ENCODE measurements around the gene CCDC8. TPM values are rescaled to one million over a fixed set of nuclear protein-coding genes. Genes with fewer than 3 reads are reported as not detected.

The CCDC8 gene
- total RNA-seq, 1 donor from 2014 or later = 2.9 TPM

DNA sequence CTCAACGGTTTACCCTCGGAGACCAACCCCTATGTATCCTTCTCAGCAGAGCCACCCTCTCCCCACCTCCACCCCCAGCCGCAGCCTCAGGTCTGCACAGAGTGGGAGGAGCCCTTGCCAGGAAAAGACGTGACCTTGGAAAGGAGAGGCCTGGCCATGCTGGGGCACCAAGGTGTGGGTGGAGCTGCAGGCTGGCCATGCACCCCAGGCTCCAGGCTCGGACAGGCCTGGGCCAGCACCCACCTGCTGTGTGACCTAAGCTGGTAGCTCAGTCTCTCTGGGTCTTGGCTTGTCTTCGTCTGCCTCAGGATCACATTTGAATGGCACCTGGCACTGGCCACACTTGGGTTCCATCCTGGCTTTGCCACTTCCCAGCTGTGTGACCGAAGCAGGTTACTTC lies 29.5 kb downstream of the CCDC8 start:
- DNase-seq (ENCODE audit: low spot score) = peak; percentile 82

DNA sequence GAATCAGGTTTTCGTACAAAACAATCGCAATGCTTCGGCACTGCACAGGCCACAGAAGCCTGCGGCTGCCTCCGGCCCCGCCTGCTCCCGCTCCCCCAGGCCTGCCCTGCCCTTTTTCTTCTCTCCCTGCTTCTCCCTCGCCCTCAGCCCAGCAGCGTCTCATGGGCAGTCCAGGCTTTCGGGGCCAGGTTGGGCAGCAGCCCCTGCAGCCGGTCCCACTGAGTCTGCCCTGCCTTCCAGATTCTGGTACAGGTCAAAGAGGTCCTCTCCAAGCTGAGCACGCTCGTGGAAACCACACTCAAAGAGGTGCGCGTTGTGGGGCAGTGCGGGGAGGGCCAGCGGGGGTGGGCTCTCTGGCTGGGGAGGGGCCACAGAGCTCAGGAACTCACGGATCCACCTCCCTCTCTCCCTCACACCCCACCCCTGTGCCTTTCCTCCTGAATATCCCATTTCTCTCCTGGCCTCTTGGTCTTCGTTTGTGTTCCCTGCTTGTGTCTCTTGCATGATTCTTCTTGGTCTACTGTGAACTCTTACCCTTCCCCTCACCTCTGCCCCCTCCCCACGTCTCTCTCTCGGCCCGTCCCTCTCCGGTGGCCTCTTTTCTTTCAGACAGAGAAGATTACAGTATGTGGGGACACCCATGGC lies 30.1 kb downstream of the CCDC8 start:
- peak; percentile 65 for DNase-seq (ENCODE audit: low spot score)

DNA sequence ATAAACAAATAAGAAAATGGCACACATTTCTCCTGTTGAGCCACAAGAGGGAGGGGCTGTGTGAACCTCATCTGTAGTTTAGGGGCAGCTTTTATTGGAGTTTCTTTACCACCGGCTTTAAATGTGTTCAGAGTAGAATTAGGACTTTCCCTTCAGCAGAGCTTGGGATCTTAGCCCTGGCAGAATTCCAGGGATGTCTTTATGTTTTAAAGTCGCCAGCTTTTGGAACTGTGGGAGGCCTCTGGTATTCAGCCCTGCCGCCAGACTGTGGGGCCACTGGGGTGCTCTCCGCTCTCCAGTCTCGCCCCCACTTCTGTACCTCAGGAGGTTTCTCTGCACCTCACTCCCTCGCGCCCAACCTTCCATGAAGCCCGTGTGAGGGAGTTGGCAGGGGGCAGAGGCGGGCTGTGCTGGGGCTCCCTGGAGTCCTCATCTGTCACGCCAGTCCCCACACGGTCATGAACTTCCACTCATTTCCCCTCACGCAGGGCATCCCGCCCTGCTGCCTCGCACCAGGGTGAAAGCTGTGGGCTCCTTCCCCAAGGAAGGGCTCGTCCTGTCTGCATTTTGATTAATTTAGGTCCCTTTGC lies 31.5 kb downstream of the CCDC8 start:
- DNase-seq (ENCODE audit: low spot score) = peak; percentile 64

DNA sequence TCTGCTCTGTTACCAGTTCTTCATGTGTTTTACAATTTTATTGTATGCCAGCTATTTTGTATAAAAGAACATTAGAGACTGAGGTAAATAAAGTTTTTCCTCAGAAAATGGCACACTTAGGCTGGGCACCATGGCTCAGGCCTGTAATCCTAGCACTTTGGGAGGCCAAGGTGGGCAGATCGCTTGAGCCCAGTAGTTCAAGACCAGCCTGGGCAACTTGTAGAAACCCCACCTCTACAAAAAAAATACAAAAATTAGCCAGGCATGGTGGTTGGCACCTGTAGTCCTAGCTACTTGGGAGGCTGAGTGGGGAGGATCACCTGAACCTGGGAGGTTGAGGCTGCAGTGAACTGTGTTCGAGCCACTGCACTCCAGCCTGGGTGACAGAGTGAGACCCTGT lies 32.0 kb downstream of the CCDC8 start:
- DNase-seq (ENCODE audit: low spot score) = peak; percentile 51

DNA sequence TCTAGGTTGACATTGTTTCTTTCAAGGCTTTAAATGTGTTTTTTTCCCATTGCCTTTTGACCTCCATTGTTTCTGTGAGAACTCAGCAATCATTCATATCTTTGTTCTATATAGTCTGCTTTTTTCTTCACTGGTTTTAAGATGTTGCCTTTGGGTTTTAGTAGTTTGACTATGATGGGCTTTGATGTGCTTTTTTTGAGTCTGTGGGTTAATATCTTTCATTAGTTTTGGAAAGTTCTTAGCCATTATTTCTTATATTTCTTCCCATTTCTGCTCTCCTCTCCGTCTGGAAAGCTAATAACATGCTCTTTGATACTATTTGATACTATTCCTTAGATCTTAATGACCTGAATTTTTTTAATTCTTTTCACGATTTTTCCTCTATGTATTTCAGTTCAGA lies 32.7 kb downstream of the CCDC8 start:
- no peak for DNase-seq (ENCODE audit: low spot score)

DNA sequence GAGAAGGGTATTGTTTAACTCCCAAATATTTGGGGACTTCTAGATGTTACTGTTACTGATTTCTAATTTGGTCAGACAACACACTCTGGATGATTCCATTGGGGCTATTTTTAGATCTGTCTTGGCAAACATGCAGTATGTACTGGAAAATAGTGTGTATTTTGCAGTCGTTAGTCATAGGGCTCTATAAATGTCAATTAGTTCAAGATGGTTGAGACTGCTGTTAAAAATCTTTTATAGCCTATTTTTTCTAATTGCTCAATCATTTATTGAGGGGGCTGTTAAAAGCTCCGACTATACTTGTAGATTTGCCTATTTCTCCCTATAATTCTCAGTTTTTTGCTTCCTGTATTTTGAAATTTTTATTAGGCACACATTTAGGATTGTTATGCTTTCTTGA lies 35.1 kb downstream of the CCDC8 start:
- DNase-seq (ENCODE audit: low spot score) = no peak

DNA sequence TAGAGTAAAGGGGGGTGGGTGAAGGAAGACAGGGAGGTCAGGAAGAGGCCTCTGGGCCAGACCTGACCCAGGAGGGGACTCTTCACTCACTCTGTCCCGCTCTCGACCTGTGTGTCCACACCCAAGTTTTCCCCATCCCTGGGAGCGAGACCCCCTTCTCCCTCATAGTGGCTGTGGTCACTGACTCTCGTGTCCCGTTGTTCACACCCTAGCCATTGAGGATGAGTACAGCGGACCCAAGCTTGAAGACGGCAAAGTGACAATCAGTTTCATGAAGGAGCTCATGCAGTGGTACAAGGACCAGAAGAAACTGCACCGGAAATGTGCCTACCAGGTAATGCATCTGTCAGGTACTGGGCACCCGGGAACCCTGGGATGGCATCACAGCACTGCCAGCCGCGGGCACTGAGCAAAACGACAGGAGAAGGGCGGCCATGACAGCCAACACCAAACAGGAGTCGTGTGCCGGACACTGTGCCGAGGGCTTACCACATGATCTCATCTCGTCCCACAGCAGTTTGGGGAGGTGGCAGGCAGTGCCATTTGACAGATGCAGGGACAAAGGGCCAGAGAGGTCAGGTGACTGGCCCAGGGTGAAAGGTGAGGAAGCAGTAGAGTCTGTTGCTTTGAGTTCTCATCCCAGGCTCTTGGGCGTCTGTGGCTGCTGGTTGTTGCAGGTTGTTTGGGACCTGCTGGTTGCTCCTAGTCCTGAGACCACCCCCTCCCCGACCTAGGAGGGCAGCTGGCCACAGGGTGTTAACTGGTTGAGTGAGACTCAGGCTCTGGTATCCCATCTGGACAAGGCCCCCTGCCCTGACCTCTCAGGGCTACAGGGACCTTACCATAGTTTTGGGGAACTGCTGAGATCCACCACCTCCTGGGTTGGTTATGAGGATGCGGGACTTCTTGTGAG lies 36.9 kb downstream of the CCDC8 start:
- DNase-seq (ENCODE audit: low spot score) = peak; percentile 69

DNA sequence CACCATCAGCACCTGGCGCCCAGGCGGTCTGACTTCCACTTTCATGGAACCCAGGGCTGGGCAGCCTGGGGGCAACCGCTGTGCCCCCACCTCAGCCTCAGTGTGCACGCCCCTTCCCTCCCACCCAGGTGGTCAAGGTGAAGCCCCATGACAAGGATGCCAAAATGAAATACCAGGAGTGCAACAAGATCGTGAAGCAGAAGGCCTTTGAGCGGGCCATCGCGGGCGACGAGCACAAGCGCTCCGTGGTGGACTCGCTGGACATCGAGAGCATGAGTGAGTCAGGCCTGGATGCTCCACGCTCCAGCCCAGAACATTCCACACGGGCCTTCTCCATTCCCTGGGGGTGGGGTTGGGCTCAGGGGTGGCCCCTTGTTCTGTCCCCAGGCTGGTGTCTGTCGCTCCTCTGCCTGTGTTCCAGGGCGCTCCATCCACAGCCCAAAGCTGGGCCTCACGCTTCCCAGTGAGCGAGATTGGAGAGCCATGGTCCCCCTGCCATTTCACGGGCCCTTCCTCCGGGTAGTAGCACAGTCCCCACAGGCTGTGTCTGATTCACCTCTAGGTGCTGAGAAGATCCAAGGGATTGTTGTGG lies 37.8 kb downstream of the CCDC8 start:
- peak; percentile 86 for DNase-seq (ENCODE audit: low spot score)

DNA sequence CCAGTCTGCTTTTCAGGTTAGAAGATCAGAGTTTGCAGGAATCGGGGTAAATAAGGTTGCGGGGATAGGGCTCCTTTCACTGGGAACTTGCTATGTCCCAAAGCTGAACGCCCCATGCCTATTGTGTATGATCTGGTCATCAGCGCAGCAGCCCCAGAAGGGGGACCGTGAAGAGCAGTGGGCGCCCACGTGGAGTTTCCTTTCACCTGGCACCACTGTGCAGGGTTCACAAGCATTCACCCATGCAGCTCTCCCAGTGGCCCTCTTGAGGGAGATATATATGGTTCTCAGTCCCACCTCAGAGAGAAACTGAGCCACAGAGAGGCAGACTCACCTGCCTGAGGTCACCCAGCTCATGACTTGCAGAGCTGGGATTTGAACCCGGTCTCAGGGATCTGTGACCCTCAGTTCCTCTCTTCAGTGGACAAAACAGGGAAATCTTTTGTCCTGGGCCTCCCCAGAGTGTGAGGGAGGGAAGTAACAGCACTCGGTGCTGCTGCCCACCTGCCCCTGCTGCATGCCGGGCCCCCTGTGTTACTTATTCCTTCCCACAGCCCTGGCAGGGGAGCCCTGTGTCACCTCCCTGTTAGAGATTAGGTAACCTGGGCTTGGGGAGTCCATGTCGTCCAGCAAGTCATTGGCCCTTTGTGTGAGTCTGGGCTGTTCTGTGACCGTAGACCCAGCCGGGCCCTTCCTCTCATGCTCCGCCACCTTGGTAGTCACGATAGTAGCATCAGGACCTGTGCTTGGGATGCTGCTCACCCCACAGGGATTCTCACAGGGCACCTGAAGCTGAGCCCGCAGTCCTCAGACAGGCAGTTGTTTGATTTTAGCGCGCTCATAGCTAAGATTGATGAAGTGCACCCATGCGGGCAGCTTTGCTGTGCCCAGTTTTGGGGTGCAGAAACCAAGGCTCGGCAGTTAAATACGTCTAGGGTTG lies 38.6 kb downstream of the CCDC8 start:
- peak; percentile 55 for DNase-seq (ENCODE audit: low spot score)

DNA sequence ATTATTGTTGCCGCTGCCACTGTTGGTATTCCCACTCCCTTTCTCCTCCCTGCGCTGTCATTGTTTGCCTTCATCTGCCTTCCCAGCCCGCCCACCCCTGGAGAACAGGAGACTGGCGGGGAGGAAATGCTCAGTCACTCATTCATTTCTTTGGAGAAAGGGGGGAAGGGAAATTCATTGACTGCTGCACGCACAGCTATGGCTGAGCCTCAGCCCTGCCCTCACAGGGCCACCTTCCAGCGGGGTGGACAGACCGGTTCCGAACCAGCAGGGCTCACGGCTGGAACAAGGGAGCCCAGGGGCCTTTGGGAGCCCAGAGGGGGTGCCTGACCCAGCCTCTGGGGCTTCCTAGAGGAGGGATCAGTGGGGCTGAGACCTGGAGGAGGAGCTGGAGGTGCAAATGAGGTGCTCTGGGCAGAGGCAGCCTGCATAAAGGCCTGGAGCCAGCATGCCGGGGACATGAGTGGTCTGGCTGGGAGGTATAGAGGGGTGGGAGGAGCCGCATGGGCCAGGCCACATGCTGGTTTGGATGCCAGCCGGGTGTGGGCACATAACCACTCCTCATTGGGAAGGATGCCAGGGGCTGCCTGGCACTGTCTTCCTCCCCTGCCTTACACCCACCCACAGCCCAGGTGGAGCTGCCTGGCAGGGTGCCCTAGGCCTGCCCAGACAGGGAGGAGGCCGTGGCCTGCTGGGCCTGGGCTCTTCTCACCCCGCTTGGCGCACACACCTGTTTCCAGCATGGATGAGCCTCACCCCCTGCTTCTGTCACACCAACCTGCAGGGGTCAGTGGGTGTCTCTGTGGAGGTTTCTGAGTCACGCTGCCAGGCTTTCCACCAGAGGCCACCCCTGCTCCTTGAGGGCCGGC lies 39.6 kb downstream of the CCDC8 start:
- peak; percentile 85 for DNase-seq (ENCODE audit: low spot score)

DNA sequence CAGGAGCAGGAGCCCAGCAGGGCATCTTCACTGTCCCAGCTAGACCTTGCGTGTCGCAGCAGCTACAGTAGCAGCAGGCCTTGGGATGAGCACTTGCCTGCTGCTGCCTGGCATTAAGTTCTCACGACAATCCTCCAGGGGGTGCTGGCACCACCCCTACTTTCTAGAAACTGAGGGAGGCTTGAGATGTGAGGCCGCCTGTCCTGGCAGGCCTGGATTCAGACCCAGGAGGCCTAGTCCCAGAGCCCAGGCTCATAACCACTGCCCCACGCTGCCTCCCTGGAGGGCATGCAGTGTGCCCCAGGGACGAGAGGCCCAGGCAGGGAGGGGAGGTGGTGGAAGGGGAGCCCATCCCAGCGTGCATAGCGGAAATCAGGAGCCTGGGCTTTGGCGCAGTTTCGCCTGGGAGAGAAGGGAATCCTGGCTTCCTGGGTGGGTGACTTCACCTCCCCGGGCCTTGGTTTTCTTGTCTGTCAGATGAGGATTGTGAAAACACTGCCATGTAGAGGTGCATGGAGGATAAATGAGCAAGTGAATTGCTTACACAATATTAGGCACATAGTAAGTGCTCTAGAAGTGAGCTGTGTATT lies 40.4 kb downstream of the CCDC8 start:
- peak; percentile 65 for DNase-seq (ENCODE audit: low spot score)

DNA sequence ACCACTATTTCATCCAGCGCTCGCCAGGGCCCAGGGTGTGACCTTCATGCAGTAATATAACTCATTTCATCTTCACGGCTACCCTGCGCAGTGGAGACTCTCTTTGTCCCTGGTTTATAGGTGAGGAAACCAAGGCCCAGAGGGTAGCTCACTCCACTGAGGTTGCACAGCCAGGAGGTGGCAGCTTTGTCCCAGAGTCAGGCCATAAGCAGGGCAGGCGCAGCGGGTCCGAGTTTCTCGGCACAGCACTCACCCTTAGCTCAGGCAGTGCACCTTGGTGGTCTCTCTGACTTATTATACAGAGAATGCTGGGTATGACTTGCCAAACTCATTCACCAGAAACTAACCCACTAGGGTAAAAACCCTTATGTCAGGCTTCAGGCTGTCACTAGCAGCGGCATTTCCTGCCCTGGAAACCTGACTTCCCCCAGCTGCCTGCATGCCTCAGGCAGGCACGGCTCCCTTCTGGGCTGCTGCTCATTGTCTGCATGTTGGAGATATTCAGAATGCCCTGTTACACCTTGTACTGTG lies 41.9 kb downstream of the CCDC8 start:
- peak; percentile 59 for DNase-seq (ENCODE audit: low spot score)

DNA sequence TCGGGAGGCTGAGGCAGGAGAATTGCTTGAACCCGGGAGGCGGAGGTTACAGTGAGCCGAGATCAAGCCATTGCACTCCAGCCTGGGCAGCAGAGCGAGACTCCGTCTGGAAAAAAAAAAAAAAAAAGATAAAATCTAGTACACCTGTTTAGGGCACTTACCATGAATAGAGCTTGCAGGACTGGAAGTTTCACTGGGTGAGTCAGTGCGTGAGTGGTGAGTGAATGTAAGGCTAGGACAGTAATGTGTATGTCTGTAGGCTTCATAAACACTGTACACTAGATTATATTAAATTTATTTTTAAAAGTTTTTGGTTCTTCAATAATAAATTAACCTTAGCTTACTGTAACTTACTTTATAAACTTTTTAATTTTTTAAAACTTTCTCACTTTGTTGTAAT lies 43.5 kb downstream of the CCDC8 start:
- DNase-seq (ENCODE audit: low spot score) = no peak

DNA sequence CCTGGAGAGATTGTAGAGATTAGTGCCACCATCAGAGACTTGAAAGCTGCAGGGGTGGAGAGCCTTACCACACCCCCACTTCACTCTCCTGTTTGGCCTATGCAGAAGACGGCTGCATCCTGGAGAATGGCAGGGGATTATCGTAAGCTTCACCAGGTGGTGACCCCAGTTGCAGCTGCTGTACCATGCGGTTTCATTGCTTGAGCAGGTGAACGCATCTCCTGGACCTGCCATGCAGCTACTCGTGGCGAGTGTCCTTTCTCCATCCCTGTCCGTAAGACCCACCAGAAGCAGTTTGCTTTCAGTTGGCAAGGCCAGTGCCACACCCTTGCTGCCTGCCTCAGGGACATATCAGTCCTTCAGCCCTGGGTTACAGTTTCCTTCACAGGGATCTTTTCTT lies 45.2 kb downstream of the CCDC8 start:
- no peak for DNase-seq (ENCODE audit: low spot score)

DNA sequence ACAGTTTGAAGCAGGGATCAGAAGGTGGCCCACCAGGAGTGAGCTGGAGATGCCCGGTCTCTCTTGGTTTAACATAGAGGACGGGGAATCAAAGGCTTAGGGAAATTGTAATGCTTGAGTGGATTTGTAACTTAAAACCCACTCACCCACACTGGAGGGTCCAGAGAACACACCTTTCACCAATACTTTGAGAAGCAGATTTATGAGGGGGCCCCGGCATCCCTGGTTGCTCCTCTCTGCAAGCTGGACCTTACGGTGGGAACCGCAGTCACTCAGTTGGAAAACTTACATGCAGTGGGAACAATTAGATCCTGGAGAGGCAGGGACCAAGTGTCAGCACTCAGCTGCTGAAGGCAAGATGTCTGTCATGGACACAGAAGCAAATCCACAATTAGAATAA lies 45.9 kb downstream of the CCDC8 start:
- no peak for DNase-seq (ENCODE audit: low spot score)

DNA sequence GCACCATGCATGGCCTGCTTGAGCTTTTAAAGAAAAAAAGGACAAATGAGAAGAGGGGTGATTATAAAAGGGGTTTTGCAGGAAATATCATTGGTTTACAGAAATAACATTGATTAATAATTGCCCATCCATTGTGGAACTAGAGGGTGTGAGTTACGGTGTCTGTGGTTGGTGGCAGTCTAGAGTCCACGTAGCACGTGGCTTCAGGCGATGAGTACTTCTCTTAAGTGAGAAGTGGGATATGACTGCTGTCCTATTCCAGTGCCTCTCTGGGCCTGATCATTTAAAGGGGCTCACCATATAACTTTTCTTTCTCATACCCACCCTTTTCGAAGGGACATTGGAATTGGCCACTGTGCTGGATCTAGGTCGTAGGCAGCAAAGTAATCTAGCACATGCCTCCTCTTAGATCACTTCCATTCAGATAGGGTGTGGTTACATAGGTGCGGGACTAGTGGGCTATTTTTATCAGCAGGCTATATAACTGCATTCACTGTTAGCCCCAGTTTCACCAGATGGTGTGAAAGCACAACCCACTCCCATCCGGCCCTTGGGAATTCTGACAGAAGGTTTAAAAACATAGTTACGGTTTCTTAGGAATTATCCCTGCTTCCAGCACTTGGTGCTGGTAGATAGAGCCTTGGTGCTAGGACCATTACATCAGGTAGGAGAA lies 46.6 kb downstream of the CCDC8 start:
- DNase-seq (ENCODE audit: low spot score) = no peak

DNA sequence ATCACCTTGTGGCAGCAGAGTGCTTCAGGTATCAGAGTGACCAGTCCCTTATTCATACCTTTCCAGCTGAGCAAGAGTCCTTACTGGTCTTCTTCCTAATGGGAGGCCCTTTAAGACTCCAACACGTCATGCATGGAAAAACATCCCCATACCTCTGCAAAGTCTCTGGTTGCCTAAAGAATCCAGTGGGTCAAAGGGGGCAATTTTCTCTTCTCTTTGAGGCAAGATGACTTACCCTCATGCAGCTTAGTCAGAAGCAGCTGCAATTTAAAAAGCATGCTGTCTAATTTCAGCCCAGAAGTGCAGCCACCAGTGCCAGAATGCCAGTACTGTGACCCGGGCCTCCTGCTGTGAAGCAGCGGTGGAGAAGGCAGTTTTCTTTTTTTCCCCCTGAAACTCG lies 47.8 kb downstream of the CCDC8 start:
- DNase-seq (ENCODE audit: low spot score) = no peak

DNA sequence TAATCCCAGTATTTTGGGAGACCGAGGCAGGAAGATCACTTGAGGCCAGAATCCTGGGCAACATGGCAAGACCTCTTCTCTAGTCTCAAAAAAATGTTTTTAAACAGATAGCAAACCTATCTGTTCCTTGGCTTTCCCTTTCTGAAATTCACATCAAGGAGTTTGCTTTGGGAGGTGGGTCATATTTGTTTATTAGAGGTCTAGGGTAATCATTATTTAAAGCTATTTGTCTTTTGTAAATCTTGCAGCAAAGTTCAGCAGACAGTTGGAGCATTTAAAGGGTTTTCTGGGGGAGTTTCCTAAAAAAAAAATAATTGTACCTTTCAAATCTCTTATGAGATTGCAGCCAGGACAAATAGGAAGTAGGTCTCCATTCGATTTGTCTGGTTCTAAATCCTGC lies 49.0 kb downstream of the CCDC8 start:
- no peak for DNase-seq (ENCODE audit: low spot score)

DNA sequence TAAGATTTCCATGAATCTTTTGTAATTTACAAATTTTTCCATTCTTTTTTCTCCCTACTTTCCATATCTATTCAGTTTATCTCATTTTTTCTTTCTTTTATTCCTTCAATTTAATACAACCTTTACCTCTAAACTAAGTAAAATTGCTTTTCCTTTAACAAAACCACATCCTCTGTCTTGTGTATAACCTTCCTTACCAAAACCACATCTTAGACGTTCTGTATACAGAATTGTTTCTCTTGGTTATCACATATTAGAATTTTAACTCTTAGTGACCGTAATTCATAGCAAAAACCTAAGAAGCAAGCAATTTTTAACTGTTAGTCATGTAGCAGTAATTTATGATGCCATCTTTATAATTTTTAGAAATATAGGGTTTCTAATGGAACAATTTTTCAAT lies 51.4 kb downstream of the CCDC8 start:
- DNase-seq (ENCODE audit: low spot score) = no peak
